HepG2 (cell line): ENCODE measurements around the gene TPRN. TPM values are rescaled to one million over a fixed set of nuclear protein-coding genes. Genes with fewer than 3 reads are reported as not detected.

Experiments used
- CSRNP1 ChIP-seq: sonication (generic); formaldehyde crosslinking; IDR thresholded peaks from 2 replicates; pipeline ENCODE4 v1.8.1; 2023; ENCODE audit warnings: mild to moderate bottlenecking, missing genetic modification reagents
- FOXA1 ChIP-seq, 2 experiments: fragments of 450-650 bp in 1 of 2; sonication (generic) in 1 of 2; formaldehyde crosslinking in 1 of 2; IDR thresholded peaks; 2 replicates each; pipeline versions ENCODE4 v1.4.0 to v1.6.1; 2016 to 2020; ENCODE audit warnings: missing genetic modification reagents in 1 of 2
- HMG20B ChIP-seq: conservative IDR thresholded peaks from 2 replicates; pipeline ENCODE4 v1.6.1; 2016; ENCODE audit warnings: missing genetic modification reagents, missing compliant biosample characterization
- HNRNPL ChIP-seq: fragments of 200-400 bp; formaldehyde crosslinking; IDR thresholded peaks from 2 replicates; pipeline ENCODE4 v1.6.1; 2017; ENCODE audit warnings: mild to moderate bottlenecking, low read depth, low read length
- KDM4B ChIP-seq: sonication (generic); formaldehyde crosslinking; IDR thresholded peaks from 2 replicates; pipeline ENCODE4 v1.4.0; 2020; ENCODE audit warnings: missing genetic modification reagents
- KLF6 ChIP-seq: IDR thresholded peaks from 2 replicates; pipeline ENCODE4 v1.8.0; 2016; ENCODE audit warnings: missing biosample characterization, missing genetic modification reagents
- KMT2A ChIP-seq: sonication (generic); formaldehyde crosslinking; IDR thresholded peaks from 2 replicates; pipeline ENCODE4 v1.4.0; 2020; ENCODE audit warnings: missing genetic modification reagents
- MLLT10 ChIP-seq: sonication (generic); formaldehyde crosslinking; IDR thresholded peaks from 2 replicates; pipeline ENCODE4 v1.4.0; 2020; ENCODE audit warnings: missing genetic modification reagents
- SNAPC4 ChIP-seq: sonication (generic); formaldehyde crosslinking; IDR thresholded peaks from 2 replicates; pipeline ENCODE4 v1.4.0; 2020; ENCODE audit warnings: mild to moderate bottlenecking, missing genetic modification reagents
- THAP8 ChIP-seq: sonication (generic); formaldehyde crosslinking; IDR thresholded peaks from 2 replicates; pipeline ENCODE4 v1.5.1; 2020; ENCODE audit warnings: missing genetic modification reagents, mild to moderate bottlenecking, borderline replicate concordance
- ZBTB21 ChIP-seq: sonication (generic); formaldehyde crosslinking; IDR thresholded peaks from 2 replicates; pipeline ENCODE4 v1.4.0; 2020; ENCODE audit warnings: missing genetic modification reagents
- ZNF292 ChIP-seq: sonication (generic); formaldehyde crosslinking; IDR thresholded peaks from 2 replicates; pipeline ENCODE4 v1.8.1; 2022; ENCODE audit warnings: mild to moderate bottlenecking, low read depth, missing genetic modification reagents, borderline replicate concordance
- ZNF44 ChIP-seq: sonication (generic); formaldehyde crosslinking; IDR thresholded peaks from 2 replicates; pipeline ENCODE4 v1.5.1; 2020; ENCODE audit warnings: mild to moderate bottlenecking, missing genetic modification reagents
- ZNF580 ChIP-seq: IDR thresholded peaks from 2 replicates; pipeline ENCODE4 v1.6.1; 2016; ENCODE audit warnings: low read depth, borderline replicate concordance
- ZNF607 ChIP-seq: sonication (generic); formaldehyde crosslinking; IDR thresholded peaks from 2 replicates; pipeline ENCODE4 v1.5.1; 2020; ENCODE audit warnings: missing genetic modification reagents, mild to moderate bottlenecking, borderline replicate concordance
- ZNF616 ChIP-seq: sonication (generic); formaldehyde crosslinking; IDR thresholded peaks from 2 replicates; pipeline ENCODE4 v1.5.0; 2020; ENCODE audit warnings: low read depth, mild to moderate bottlenecking, missing genetic modification reagents
- ZNF841 ChIP-seq: sonication (generic); formaldehyde crosslinking; IDR thresholded peaks from 2 replicates; pipeline ENCODE4 v1.8.1; 2023; ENCODE audit warnings: missing genetic modification reagents, borderline replicate concordance
- ZXDC ChIP-seq: sonication (generic); formaldehyde crosslinking; IDR thresholded peaks from 2 replicates; pipeline ENCODE4 v1.5.0; 2020; ENCODE audit warnings: mild to moderate bottlenecking, missing genetic modification reagents
- polyA plus RNA-seq, 8 experiments: library from polyadenylated mRNA; depleted of rRNA in 3 of 8; stranded (reverse) in 7 of 8; unstranded in 1 of 8; fragments of >200 nt; fragmentation: Illumina TruSeq in 4 of 8; extraction: Trizol in 4 of 8; gene quantifications; 2 replicates each; pipeline versions ENCODE4 v1.2.1 to v1.2.3, GENCODE V29; 2011 to 2016; ENCODE audit warnings: low read depth in 4 of 8, missing spikeins in 1 of 8, mixed read lengths in 1 of 8; ENCODE audit not compliant: insufficient read depth in 1 of 8
- total RNA-seq, 5 experiments: library from RNA; depleted of rRNA; stranded (reverse); fragments of >200 nt; fragmentation: Illumina TruSeq; extraction: Trizol; gene quantifications; 2 replicates each; pipeline ENCODE4 v1.2.3, GENCODE V29; 2016; ENCODE audit warnings: low read depth in 1 of 5

TPRN gene
- total and polyA plus RNA-seq, 2 of the 13 experiments (the other 11 are each of a cell fraction or from before 2014, with no cell fraction given), result 10.1 to 19.2 TPM

GRCh38 chr9:137235424-137236237, 35.1 kb upstream of the TPRN start (continued):
- TF ChIP-seq CSRNP1 (CRISPR knock-in tag) (no peak), SNAPC4 (CRISPR knock-in tag) (no peak), KDM4B (CRISPR knock-in tag) (no peak), HNRNPL (0 out of 2 replicates have a peak, but pooled peaks have one; percentile 13), ZNF616 (CRISPR knock-in tag) (0 out of 2 replicates have a peak, but pooled peaks have one; percentile 38), FOXA1 (IDR thresholded peaks at IDR 0.05) (no peak), FOXA1 (CRISPR knock-in tag; IDR thresholded peaks at IDR 0.05) (no peak), ZNF44 (0 out of 2 replicates have a peak, but pooled peaks have one; percentile 35), ZNF292 (CRISPR knock-in tag) (no peak), KMT2A (CRISPR knock-in tag) (no peak), KLF6 (0 out of 2 replicates have a peak, but pooled peaks have one; percentile 2), HMG20B (no peak), ZXDC (CRISPR knock-in tag) (no peak), THAP8 (CRISPR knock-in tag) (0 out of 2 replicates have a peak, but pooled peaks have one; percentile 44), ZNF841 (no peak), MLLT10 (CRISPR knock-in tag) (no peak), ZNF607 (CRISPR knock-in tag) (peak; percentile 16; the same call in 1 of the 2 replicates), ZNF580 (peak; percentile 72; the same call in 1 of the 2 replicates), ZBTB21 (CRISPR knock-in tag) (no peak)
